ENCODE data around the gene TRAPPC12.
"Not testable (repeated sequence)": the region's sequence is repeated elsewhere in the genome, so short reads cannot be mapped to it uniquely, and the experiment has no call there.

TRAPPC12 gene

DNA sequence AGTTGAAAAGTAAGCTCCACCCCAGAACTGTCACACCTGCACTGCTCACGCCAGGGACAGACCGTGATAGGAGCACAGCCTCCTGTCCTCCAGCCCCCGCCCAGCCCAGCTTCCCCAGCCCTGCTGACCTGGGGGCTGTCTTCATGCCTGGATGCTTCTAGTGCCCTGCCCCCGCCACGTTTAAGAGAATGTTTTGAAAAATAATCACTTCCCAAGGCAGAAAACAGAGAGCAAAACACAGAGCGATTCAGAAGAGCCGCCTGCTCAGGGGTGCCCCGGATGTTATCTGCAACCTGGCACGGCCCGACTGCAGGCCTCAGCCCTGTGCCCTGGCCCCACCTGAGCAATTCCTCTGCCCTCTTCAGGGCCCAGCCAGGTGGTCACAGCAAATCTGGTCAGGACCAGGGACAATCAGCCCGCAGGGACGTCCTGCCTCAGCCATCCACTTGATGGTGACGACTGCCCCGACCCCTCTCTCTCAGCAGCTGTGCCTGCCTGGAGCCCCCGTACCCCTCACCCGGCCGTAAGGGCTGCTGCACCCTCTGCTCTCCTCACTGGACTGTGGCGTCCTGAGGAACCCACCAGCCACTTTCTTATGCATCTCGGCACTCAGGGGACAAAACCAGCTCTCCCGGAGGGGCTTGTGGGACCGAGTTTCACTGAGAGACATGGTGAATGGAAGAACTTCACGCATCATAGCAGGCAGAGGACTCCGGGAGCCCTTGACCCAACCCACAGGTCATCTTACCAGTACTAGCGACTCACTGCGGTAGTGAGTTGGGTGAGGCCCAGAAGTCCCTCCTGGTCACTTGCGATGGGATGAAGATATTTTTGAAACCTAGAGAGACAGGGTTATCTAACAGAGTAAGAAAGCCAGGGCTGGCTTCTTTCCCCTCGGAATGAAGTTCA is 109.6 kb downstream of the TRAPPC12 start:
- Mint-ChIP-seq H3K4me1 (ENCODE audit: low read depth) (no peaks in the 10 kb centered on the region), H3K4me3 (no peak overlapping the region), H3K36me3 (ENCODE audit: low read depth) (peaks cover 19% of the 10 kb centered on the region), H3K27ac (no peak overlapping the region), H3K27me3 (no peaks in the 10 kb centered on the region), H3K9me3 (no peaks in the 10 kb centered on the region)
- no peak for DNase-seq

DNA sequence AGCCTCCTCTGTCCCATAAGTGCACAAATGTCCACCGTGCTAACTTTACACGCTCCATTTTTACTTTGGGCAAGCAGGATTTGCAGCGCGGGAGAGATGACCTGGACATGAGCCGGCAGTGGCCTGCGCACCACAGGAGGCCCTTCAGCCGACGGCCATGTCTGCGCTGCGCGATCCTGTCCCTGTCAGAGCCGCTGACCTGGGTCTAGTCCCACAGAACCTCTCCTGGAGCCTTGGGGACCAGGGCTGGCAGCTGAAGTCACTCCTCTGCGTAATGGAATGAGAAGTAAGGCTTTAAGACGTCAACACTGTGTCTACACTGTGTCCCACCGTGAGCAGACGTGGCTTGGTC is 110.2 kb downstream of the TRAPPC12 start:
- DNase-seq, result no peak
- no peak overlapping the region for H3K27ac Mint-ChIP-seq
- H3K36me3 Mint-ChIP-seq (ENCODE audit: low read depth), result peaks cover 14% of the 10 kb centered on the region
- H3K9me3 Mint-ChIP-seq, result no peaks in the 10 kb centered on the region
- no peaks in the 10 kb centered on the region for H3K4me1 Mint-ChIP-seq (ENCODE audit: low read depth)
- H3K27me3 Mint-ChIP-seq, result no peaks in the 10 kb centered on the region
- no peak overlapping the region for H3K4me3 Mint-ChIP-seq

GRCh38 chr2:3490191-3491170 is 111.0 kb downstream of the TRAPPC12 start:
- Mint-ChIP-seq H3K4me1 (ENCODE audit: low read depth) (no peaks in the 10 kb centered on the region), H3K27me3 (no peaks in the 10 kb centered on the region), H3K27ac (no peak overlapping the region), H3K9me3 (no peaks in the 10 kb centered on the region), H3K4me3 (no peak overlapping the region), H3K36me3 (ENCODE audit: low read depth) (peaks cover 14% of the 10 kb centered on the region)
- DNase-seq, result no peak

GRCh38 chr2:3491306-3491705 is 111.8 kb downstream of the TRAPPC12 start:
- Mint-ChIP-seq H3K27me3 (no peaks in the 10 kb centered on the region), H3K4me3 (no peak overlapping the region), H3K36me3 (ENCODE audit: low read depth) (peaks cover 14% of the 10 kb centered on the region), H3K9me3 (no peaks in the 10 kb centered on the region), H3K27ac (no peak overlapping the region), H3K4me1 (ENCODE audit: low read depth) (no peaks in the 10 kb centered on the region)
- DNase-seq, result no peak

DNA sequence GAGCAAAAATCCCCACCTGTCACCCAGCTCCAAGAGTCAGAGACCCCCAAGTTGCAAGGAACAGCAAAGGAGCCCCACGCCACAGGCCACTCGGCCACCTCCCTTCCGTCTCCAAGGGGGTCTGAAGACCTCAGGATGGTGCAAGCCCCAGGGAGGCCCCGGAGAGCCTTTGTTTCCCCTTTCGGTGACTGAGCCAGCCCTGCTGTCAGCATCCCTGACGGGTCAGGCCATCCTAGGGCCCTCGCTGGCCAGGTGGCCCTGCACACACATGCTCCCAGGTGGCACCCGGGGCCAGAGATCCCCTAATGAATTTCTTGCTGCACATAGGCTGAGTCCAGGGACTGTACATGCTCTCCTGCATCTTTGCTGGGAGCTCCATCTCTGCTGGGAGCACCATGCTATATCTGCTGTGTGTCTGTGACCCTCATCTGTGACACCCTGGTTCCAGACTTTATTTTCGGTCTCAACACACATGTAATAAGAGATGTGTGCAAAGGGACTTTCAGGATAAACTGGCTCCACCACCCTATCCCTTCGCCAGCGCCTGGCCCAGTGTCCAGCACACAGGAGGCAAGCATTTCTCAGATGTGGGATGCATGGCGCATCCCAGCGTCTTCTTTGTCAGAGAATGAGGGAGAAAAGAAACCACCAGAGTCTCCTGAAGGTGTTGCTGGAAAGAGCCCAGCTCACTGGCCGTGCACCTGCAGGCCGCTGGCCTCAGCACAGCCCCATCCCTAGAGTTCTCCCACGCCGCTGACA is 112.4 kb downstream of the TRAPPC12 start:
- no peak overlapping the region for H3K27ac Mint-ChIP-seq

GRCh38 chr2:3492475-3492787 is 112.9 kb downstream of the TRAPPC12 start:
- peaks cover 23% of the 10 kb centered on the region for H3K36me3 Mint-ChIP-seq (ENCODE audit: low read depth)
- not testable (repeated sequence) for DNase-seq; H3K4me1 Mint-ChIP-seq (ENCODE audit: low read depth); H3K27me3 Mint-ChIP-seq; H3K27ac Mint-ChIP-seq; H3K4me3 Mint-ChIP-seq; H3K9me3 Mint-ChIP-seq

More for the DNA sequence above, 112.4 kb downstream of the TRAPPC12 start:
- H3K36me3 Mint-ChIP-seq (ENCODE audit: low read depth), result peaks cover 18% of the 10 kb centered on the region
- H3K4me3 Mint-ChIP-seq, result no peak overlapping the region
- no peaks in the 10 kb centered on the region for H3K9me3 Mint-ChIP-seq
- no peaks in the 10 kb centered on the region for H3K27me3 Mint-ChIP-seq
- DNase-seq, result no peak
- H3K4me1 Mint-ChIP-seq (ENCODE audit: low read depth), result no peaks in the 10 kb centered on the region

DNA sequence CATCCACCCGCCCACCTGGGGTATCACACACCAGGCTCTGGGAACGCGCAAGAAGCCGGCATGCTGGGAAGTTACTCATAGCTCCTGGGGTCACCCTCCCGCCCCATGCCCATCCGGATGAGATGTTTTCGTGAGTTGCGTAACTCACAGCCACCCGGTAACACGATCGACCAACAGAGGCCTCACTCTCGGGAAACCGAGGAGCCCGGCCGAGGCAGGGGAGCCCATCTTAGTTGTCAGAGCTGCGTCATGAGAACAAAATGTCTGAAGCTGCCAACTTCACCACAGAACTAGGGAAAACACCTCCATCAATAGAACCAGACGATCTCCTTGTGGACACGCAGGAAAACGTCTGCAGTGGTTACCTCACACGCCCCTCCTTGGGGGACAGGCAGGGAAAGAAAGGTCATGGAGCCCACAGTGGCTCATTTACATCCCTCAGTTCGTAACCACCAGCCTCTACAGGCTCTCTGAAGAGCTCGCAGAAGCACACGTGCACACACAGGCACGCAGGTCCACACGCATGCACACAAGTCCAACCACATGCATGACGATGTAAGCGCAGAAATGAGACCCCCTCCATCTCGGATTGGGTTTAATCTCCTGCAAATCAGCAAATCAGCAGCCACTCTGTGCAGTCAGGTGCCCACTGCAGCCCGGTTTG is 113.6 kb downstream of the TRAPPC12 start:
- no peaks in the 10 kb centered on the region for H3K9me3 Mint-ChIP-seq
- H3K4me3 Mint-ChIP-seq, result no peak overlapping the region
- no peak overlapping the region for H3K27ac Mint-ChIP-seq
- no peaks in the 10 kb centered on the region for H3K27me3 Mint-ChIP-seq
- peaks cover 30% of the 10 kb centered on the region for H3K36me3 Mint-ChIP-seq (ENCODE audit: low read depth)
- no peaks in the 10 kb centered on the region for H3K4me1 Mint-ChIP-seq (ENCODE audit: low read depth)
- DNase-seq, result no peak

GRCh38 chr2:3493615-3494007 is 114.1 kb downstream of the TRAPPC12 start:
- Mint-ChIP-seq H3K9me3 (no peaks in the 10 kb centered on the region), H3K36me3 (ENCODE audit: low read depth) (peaks cover 35% of the 10 kb centered on the region), H3K27me3 (no peaks in the 10 kb centered on the region), H3K27ac (no peak overlapping the region), H3K4me1 (ENCODE audit: low read depth) (no peaks in the 10 kb centered on the region), H3K4me3 (no peak overlapping the region)
- DNase-seq, result no peak

- no peaks in the 10 kb centered on the region for H3K9me3 Mint-ChIP-seq
- peaks cover 50% of the 10 kb centered on the region for H3K36me3 Mint-ChIP-seq (ENCODE audit: low read depth)
- no peaks in the 10 kb centered on the region for H3K4me1 Mint-ChIP-seq (ENCODE audit: low read depth)
- no peak overlapping the region for H3K4me3 Mint-ChIP-seq
- no peak for DNase-seq
- H3K27me3 Mint-ChIP-seq, result no peaks in the 10 kb centered on the region
- no peak overlapping the region for H3K27ac Mint-ChIP-seq
Measured at GRCh38 chr2:3494984-3495666, 115.6 kb downstream of the TRAPPC12 start.

GRCh38 chr2:3496708-3497080 is 117.2 kb downstream of the TRAPPC12 start:
- H3K4me3 Mint-ChIP-seq; H3K9me3 Mint-ChIP-seq; H3K27me3 Mint-ChIP-seq; H3K27ac Mint-ChIP-seq; H3K4me1 Mint-ChIP-seq (ENCODE audit: low read depth); DNase-seq: not testable (repeated sequence)
- peaks cover 62% of the 10 kb centered on the region for H3K36me3 Mint-ChIP-seq (ENCODE audit: low read depth)

GRCh38 chr2:3498783-3499394 is 119.4 kb downstream of the TRAPPC12 start:
- H3K9me3 Mint-ChIP-seq, result no peaks in the 10 kb centered on the region
- H3K4me3 Mint-ChIP-seq, result no peak overlapping the region
- no peak overlapping the region for H3K27ac Mint-ChIP-seq
- H3K27me3 Mint-ChIP-seq, result no peaks in the 10 kb centered on the region
- H3K36me3 Mint-ChIP-seq (ENCODE audit: low read depth), result peaks cover 83% of the 10 kb centered on the region
- H3K4me1 Mint-ChIP-seq (ENCODE audit: low read depth), result peaks cover 2% of the 10 kb centered on the region
- DNase-seq, result no peak

- no peaks in the 10 kb centered on the region for H3K9me3 Mint-ChIP-seq
- DNase-seq, result no peak
- peaks cover 2% of the 10 kb centered on the region for H3K4me1 Mint-ChIP-seq (ENCODE audit: low read depth)
- peaks cover 92% of the 10 kb centered on the region for H3K36me3 Mint-ChIP-seq (ENCODE audit: low read depth)
- H3K27me3 Mint-ChIP-seq, result no peaks in the 10 kb centered on the region
- no peak overlapping the region for H3K27ac Mint-ChIP-seq
- no peak overlapping the region for H3K4me3 Mint-ChIP-seq
Measured at GRCh38 chr2:3500326-3500899, 120.9 kb downstream of the TRAPPC12 start.

GRCh38 chr2:3503046-3503445 is 123.6 kb downstream of the TRAPPC12 start:
- H3K27me3 Mint-ChIP-seq, result no peaks in the 10 kb centered on the region
- no peak overlapping the region for H3K4me3 Mint-ChIP-seq
- no peak for DNase-seq
- no peaks in the 10 kb centered on the region for H3K9me3 Mint-ChIP-seq
- no peak overlapping the region for H3K27ac Mint-ChIP-seq
- peaks cover 2% of the 10 kb centered on the region for H3K4me1 Mint-ChIP-seq (ENCODE audit: low read depth)
- peaks cover 87% of the 10 kb centered on the region for H3K36me3 Mint-ChIP-seq (ENCODE audit: low read depth)

All from activated T-cell treated with anti-CD3 and anti-CD28 coated beads, Interleukin-2, amount 50 U/mL, for 24 hours (primary cell).